Stimulated activated CD4-positive, alpha-beta T cell treated with anti-CD3 and anti-CD28 coated beads, Interleukin-15, amount 100 ng/mL, for 48 hours (primary cell): ENCODE measurements around the gene RGS7BP.

Experiments
- DNase-seq, 2 donors: peaks; one replicate each; pipeline ENCODE4 v3.0.0-alpha.2; 2020; ENCODE audit warnings: low read depth in 2 of 2

RGS7BP gene

GRCh38 chr5:64505769-64506566 is at the start of gene RGS7BP:
RGS7BP (plus strand) TSS chr5:64506015; CDS start chr5:64506625, 610 bp downstream.
- no peak for DNase-seq

GRCh38 chr5:64457846-64458245 is 48.0 kb upstream of the RGS7BP start:
- DNase-seq, result no peak

- DNase-seq, result no peak
These were observed 46.9 kb upstream of the RGS7BP start for GRCh38 chr5:64458948-64459347.

- no peak for DNase-seq
These were observed 43.4 kb upstream of the RGS7BP start for GRCh38 chr5:64462391-64462790.

- DNase-seq, result no peak
These were observed 19.7 kb upstream of the RGS7BP start for GRCh38 chr5:64486163-64486562.

GRCh38 chr5:64487283-64487682 is 18.5 kb upstream of the RGS7BP start:
- DNase-seq, result no peak

- no peak for DNase-seq
These were observed 16.0 kb upstream of the RGS7BP start for GRCh38 chr5:64489857-64490256.

GRCh38 chr5:64497386-64497785 is 8.4 kb upstream of the RGS7BP start:
- no peak for DNase-seq

- no peak for DNase-seq
These were observed 3.6 kb upstream of the RGS7BP start for GRCh38 chr5:64502196-64502595.

GRCh38 chr5:64506567-64507263 is 900 bp downstream of the RGS7BP start:
- no peak for DNase-seq

- no peak for DNase-seq
These were observed 1.4 kb downstream of the RGS7BP start for GRCh38 chr5:64507264-64507605.

- no peak for DNase-seq
These were observed 4.0 kb downstream of the RGS7BP start for GRCh38 chr5:64509828-64510227.

GRCh38 chr5:64513492-64513891 is 7.7 kb downstream of the RGS7BP start:
- DNase-seq, result no peak

GRCh38 chr5:64514612-64515011 is 8.8 kb downstream of the RGS7BP start:
- no peak for DNase-seq

- DNase-seq, result no peak
These were observed 10.4 kb downstream of the RGS7BP start for GRCh38 chr5:64516216-64516615.

- no peak for DNase-seq
These were observed 13.0 kb downstream of the RGS7BP start for GRCh38 chr5:64518793-64519192.

GRCh38 chr5:64519263-64519662 is 13.4 kb downstream of the RGS7BP start:
- DNase-seq, result no peak

- no peak for DNase-seq
These were observed 21.1 kb downstream of the RGS7BP start for GRCh38 chr5:64526734-64527439.

GRCh38 chr5:64530076-64530475 is 24.3 kb downstream of the RGS7BP start:
- DNase-seq, result no peak

- DNase-seq, result no peak
These were observed 26.4 kb downstream of the RGS7BP start for GRCh38 chr5:64532212-64532611.

- DNase-seq, result no peak
These were observed 26.8 kb downstream of the RGS7BP start for GRCh38 chr5:64532657-64533056.

- DNase-seq, result no peak
These were observed 28.2 kb downstream of the RGS7BP start for GRCh38 chr5:64534033-64534432.

GRCh38 chr5:64557911-64558310 is 52.1 kb downstream of the RGS7BP start:
- DNase-seq, result no peak
